IMR-90 (cell line): ENCODE results near the gene MPRIP.

Experiments
- CHD1 ChIP-seq: IDR thresholded peaks from 2 replicates; pipeline ENCODE4 v1.6.1; 2012; ENCODE audit warnings: low read depth, low read length, improper control_type of control experiment
- USF2 ChIP-seq: fragments of 150-350 bp; IDR thresholded peaks from 2 replicates; pipeline ENCODE4 v1.6.1; 2017; ENCODE audit warnings: mild to moderate bottlenecking, antibody characterized with exemption, low read length, low read depth

- TF ChIP-seq CHD1, result no peak
- TF ChIP-seq USF2, result no peak
Observed at GRCh38 chr17:17044846-17045561, 2.7 kb downstream of the MPRIP start.
